NCI-H146 treated with DMSO at 0.1 percent for 48 hours (cell line): ENCODE results near the gene DDX39B.
"Not testable (repeated sequence)": the region's sequence is repeated elsewhere in the genome, so short reads cannot be mapped to it uniquely, and the experiment has no call there.

Experiments used
- DNase-seq: peaks from one replicate; lab custom pipeline; 2025; ENCODE audit not compliant: unreplicated experiment; lab: John Stamatoyannopoulos, UW

DDX39B gene

GRCh38 chr6:31541658-31542521 is at the start of gene DDX39B:
TSS of gene DDX39B (minus strand) at chr6:31542003. CDS start at chr6:31540532, 1,471 bp downstream.
- peak; percentile 94 for DNase-seq

- DNase-seq = not testable (repeated sequence)
Observed at GRCh38 chr6:31590691-31591090, 48.9 kb upstream of the DDX39B start.

GRCh38 chr6:31588871-31589650 is 47.3 kb upstream of the DDX39B start:
- no peak for DNase-seq

GRCh38 chr6:31587791-31588777 is 46.3 kb upstream of the DDX39B start:
- no peak for DNase-seq

- DNase-seq = no peak
Observed at GRCh38 chr6:31586599-31587281, 44.9 kb upstream of the DDX39B start.

GRCh38 chr6:31586008-31586407 is 44.2 kb upstream of the DDX39B start, which contains the start of gene LST1:
TSS of gene LST1 (plus strand) at chr6:31586277. CDS start at chr6:31587300, 1,023 bp downstream.
- DNase-seq = no peak

- no peak for DNase-seq
Observed at GRCh38 chr6:31585491-31585890, 43.7 kb upstream of the DDX39B start.

- no peak for DNase-seq
Observed at GRCh38 chr6:31582230-31582643, 40.4 kb upstream of the DDX39B start, which contains the start of gene LTB. TSS of gene LTB (minus strand) at chr6:31582424. CDS start at chr6:31582417, 7 bp downstream.

- no peak for DNase-seq
Observed at GRCh38 chr6:31581434-31582229, 39.8 kb upstream of the DDX39B start.

- DNase-seq = peak; percentile 41
Observed at GRCh38 chr6:31580807-31581433, 39.1 kb upstream of the DDX39B start.

- no peak for DNase-seq
Observed at GRCh38 chr6:31580438-31580740, 38.6 kb upstream of the DDX39B start.

GRCh38 chr6:31579546-31580437 is 38.0 kb upstream of the DDX39B start:
- DNase-seq = no peak

GRCh38 chr6:31579119-31579505 is 37.3 kb upstream of the DDX39B start:
- DNase-seq = no peak

GRCh38 chr6:31578184-31579118 is 36.6 kb upstream of the DDX39B start:
- DNase-seq = no peak

- no peak for DNase-seq
Observed at GRCh38 chr6:31577579-31577966, 35.8 kb upstream of the DDX39B start.

- DNase-seq = no peak
Observed at GRCh38 chr6:31576897-31577578, 35.2 kb upstream of the DDX39B start.
